Tibial artery (tissue), 4 donors: ENCODE data around the gene DLEC1.
"Not testable (repeated sequence)": the region's sequence is repeated elsewhere in the genome, so short reads cannot be mapped to it uniquely, and the experiment has no call there.

ENCODE experiments used
- DNase-seq, 2 donors: peaks; one replicate each; pipeline ENCODE4 v3.0.0-alpha.2; 2019
- H3K27ac ChIP-seq, 2 donors: fragments of 200-600 bp; sonication (generic) in 1 of 2; 1 replicate in 1 of 2; 2 replicates in 1 of 2; pipeline ENCODE4 v1.5.1; 2018 to 2019; ENCODE audit warnings: mild to moderate bottlenecking in 1 of 2
- H3K27me3 ChIP-seq, 2 donors: fragments of 200-600 bp; sonication (generic) in 1 of 2; one replicate each; pipeline versions ENCODE4 v1.5.1 to v1.6.0; 2016 to 2019
- H3K36me3 ChIP-seq, 3 donors: fragments of 200-600 bp; sonication (generic) in 2 of 3; one replicate each; pipeline ENCODE4 v1.5.1; 2016 to 2019; ENCODE audit warnings: mild to moderate bottlenecking in 2 of 3
- H3K4me1 ChIP-seq, 4 donors: fragments of 200-600 bp; sonication (generic) in 2 of 4; 1 replicate in 3 of 4; 2 replicates in 1 of 4; pipeline ENCODE4 v1.5.1; 2016 to 2019
- H3K4me3 ChIP-seq, 2 donors: fragments of 200-600 bp; sonication (generic) in 1 of 2; 1 replicate in 1 of 2; 2 replicates in 1 of 2; pipeline ENCODE4 v1.5.1; 2018 to 2019; ENCODE audit warnings: mild to moderate bottlenecking in 2 of 2
- H3K9me3 ChIP-seq, 3 donors: fragments of 200-600 bp; sonication (generic) in 1 of 3; one replicate each; pipeline ENCODE4 v1.5.1; 2016 to 2019
- intact Hi-C: fragments of 100-400 bp; cut with DNase I; formaldehyde crosslinking; loops from one replicate; pipeline ENCODE4 v1.15.0; 2023; ENCODE audit warnings: low total_unique reads
- TF ChIP-seq, protein P1 (sequence below), 2 experiments: fragments of 200-600 bp in 1 of 2; fragments of 450-650 bp in 1 of 2; IDR thresholded peaks; one replicate each; pipeline ENCODE4 v1.5.1; 2017 to 2019; ENCODE audit warnings: antibody characterized with exemption in 2 of 2, mild to moderate bottlenecking in 1 of 2, moderate library complexity in 1 of 2

The DLEC1 gene

DNA sequence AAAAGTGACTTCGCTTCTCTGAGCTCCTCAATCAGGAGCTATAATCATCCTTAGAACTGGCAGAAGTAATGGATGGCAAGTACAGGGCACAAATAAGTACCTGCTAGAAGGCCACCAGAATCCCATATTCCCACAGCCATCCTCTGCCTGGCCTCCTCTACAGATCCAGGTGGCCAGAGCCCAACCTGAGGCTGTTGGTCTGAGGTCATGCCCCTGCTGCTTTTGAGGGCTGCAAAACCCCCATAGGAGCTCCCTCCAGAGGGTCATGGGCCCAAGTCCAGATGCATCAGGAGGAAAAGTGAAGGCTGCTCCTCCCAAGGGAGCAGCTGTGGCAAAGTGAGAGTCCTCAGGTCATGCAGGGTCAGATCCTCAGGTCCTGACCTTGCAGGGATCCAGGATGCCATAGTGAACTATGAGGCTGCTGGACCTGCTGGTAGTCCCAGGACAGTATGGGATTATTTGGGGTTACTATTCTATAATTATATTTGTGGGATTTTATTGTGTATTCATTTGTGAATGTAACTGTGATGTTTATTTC is 6.6 kb upstream of the DLEC1 start:
- intact Hi-C loops: loop anchor here (10.0 kb wide), 2 partner anchors 102 to 132 kb away; partner anchors contain the start of genes ACAA1, MYD88 and OXSR1
- TF ChIP-seq, protein P1, sequence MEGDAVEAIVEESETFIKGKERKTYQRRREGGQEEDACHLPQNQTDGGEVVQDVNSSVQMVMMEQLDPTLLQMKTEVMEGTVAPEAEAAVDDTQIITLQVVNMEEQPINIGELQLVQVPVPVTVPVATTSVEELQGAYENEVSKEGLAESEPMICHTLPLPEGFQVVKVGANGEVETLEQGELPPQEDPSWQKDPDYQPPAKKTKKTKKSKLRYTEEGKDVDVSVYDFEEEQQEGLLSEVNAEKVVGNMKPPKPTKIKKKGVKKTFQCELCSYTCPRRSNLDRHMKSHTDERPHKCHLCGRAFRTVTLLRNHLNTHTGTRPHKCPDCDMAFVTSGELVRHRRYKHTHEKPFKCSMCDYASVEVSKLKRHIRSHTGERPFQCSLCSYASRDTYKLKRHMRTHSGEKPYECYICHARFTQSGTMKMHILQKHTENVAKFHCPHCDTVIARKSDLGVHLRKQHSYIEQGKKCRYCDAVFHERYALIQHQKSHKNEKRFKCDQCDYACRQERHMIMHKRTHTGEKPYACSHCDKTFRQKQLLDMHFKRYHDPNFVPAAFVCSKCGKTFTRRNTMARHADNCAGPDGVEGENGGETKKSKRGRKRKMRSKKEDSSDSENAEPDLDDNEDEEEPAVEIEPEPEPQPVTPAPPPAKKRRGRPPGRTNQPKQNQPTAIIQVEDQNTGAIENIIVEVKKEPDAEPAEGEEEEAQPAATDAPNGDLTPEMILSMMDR (IDR thresholded peaks at IDR 0.05): no peak
- Histone ChIP-seq H3K4me1 (peaks cover 0 to 42% (median 38%) of the 10 kb centered on the region in 4 donors), H3K27ac (peak overlapping the region in 1 of 2 donors; percentile 98), H3K27me3 (no peaks in the 10 kb centered on the region), H3K9me3 (no peaks in the 10 kb centered on the region), H3K36me3 (no peaks in the 10 kb centered on the region), H3K4me3 (no peak overlapping the region)
- DNase-seq: peak in 1 of 2 donors; percentile 51

DNA sequence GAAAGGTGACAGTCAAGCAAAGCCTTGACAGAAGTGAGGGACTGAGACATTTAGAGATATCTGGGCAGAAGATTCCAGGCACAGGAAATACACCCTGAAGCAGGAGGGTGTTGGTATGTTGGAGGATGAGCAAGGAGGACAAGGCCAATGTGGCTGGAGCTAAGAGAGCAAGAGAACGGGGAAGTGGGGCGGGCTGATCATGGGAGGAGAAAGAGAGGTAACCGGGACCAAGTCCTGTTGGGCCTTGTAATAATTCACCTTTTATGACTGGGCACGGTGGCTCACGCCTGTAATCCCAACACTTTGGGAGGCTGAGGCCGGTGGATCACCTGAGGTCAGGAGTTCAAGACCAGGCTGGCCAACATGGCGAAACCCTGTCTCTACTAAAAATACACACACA is 5.4 kb upstream of the DLEC1 start:
- H3K27me3 ChIP-seq, H3K27ac ChIP-seq, H3K9me3 ChIP-seq, H3K36me3 ChIP-seq, H3K4me3 ChIP-seq: not testable (repeated sequence)
- intact Hi-C loops: loop anchor here (10.0 kb wide), 2 partner anchors 101 to 131 kb away; partner anchors contain the start of genes ACAA1, MYD88 and OXSR1
- H3K4me1 ChIP-seq: peaks cover 0 to 30% (median 26%) of the 10 kb centered on the region in 4 donors
- DNase-seq: peak in 1 of 2 donors; percentile 55

DNA sequence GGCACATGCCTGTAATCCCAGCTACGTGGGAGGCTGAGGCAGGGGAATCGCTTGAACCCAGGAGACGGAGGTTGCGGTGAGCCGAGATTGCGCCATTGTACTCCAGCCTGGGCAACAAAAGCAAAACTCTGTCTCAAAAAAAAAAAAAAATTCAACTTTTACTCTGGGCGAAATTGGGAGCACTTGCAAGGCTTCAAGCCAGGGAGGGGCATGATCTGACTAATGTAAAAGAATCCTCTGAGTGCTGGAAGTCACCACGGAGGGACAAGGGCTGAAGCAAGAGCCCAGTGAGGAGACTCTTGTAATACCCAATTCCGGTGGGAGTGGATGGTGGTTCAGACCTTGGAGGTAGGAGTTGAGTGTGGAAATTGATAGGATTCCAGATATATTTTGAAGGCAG is 4.7 kb upstream of the DLEC1 start:
- H3K9me3 ChIP-seq, DNase-seq, H3K27ac ChIP-seq, H3K27me3 ChIP-seq, H3K36me3 ChIP-seq, H3K4me3 ChIP-seq: not testable (repeated sequence)
- peaks cover 0 to 28% (median 27%) of the 10 kb centered on the region in 4 donors for H3K4me1 ChIP-seq
- intact Hi-C loops: loop anchor here (10.0 kb wide), 2 partner anchors 100 to 130 kb away; partner anchors contain the start of genes ACAA1, MYD88 and OXSR1

DNA sequence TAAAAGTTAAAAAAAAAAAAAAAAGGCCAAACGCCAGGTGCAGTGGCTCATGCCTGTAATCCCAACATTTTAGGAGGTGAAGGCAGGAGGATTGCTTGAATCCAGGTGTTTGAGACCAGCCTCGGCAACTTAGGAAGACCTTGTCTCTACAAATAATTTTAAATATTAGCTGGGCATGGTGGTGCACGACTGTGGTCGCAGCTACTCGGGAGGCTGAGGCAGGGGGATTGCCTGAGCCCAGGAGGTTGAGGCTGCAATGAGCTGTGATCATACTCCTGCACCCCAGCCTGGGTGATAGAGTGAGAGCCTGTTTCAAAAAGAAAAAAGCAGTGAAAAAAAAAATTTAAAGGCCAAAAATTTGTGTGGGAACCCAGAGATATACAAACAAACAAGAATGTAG is 2.7 kb upstream of the DLEC1 start:
- TF ChIP-seq, protein P1 (IDR thresholded peaks at IDR 0.05): no peak

DNA sequence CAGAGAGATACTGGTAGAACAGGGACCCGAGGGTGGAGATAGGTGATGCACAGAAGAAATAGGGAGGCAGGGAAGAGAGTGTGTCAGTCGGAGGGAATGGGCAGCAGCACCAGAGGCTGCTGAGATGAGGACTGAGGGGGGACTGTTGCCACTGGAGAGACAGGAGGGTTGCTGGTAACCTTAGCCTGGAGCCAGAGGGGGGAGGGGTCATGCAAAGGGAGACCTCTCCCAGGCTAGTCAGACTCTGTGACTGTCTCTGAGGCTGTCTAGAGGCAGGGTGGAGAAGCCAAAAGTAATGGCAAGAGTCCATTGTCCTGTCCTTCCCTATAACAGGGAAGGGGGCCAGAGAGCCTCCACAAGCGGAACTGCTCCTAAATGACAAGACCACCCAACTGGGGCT is 2.1 kb upstream of the DLEC1 start:
- DNase-seq: peak in 1 of 2 donors; percentile 32
- Histone ChIP-seq H3K9me3 (no peaks in the 10 kb centered on the region), H3K27me3 (no peaks in the 10 kb centered on the region), H3K27ac (no peak overlapping the region), H3K36me3 (no peaks in the 10 kb centered on the region), H3K4me3 (no peak overlapping the region), H3K4me1 (peaks cover 0 to 14% (median 11%) of the 10 kb centered on the region in 4 donors)
- intact Hi-C loops: loop anchor here (5.0 to 10.0 kb wide), 3 partner anchors 35 to 128 kb away; partner anchors contain the start of genes ACAA1, MYD88 and OXSR1
- TF ChIP-seq, protein P1 (IDR thresholded peaks at IDR 0.05): no peak

More for the DNA sequence above, 2.7 kb upstream of the DLEC1 start:
- Histone ChIP-seq H3K36me3 (no peaks in the 10 kb centered on the region), H3K9me3 (no peaks in the 10 kb centered on the region), H3K27ac (no peak overlapping the region), H3K4me3 (no peak overlapping the region), H3K27me3 (no peaks in the 10 kb centered on the region), H3K4me1 (peaks cover 0 to 19% (median 16%) of the 10 kb centered on the region in 4 donors)
- intact Hi-C loops: loop anchor here (5.0 to 10.0 kb wide), 3 partner anchors 34 to 129 kb away; partner anchors contain the start of genes ACAA1, MYD88 and OXSR1
- peak in 1 of 2 donors; percentile 33 for DNase-seq

DNA sequence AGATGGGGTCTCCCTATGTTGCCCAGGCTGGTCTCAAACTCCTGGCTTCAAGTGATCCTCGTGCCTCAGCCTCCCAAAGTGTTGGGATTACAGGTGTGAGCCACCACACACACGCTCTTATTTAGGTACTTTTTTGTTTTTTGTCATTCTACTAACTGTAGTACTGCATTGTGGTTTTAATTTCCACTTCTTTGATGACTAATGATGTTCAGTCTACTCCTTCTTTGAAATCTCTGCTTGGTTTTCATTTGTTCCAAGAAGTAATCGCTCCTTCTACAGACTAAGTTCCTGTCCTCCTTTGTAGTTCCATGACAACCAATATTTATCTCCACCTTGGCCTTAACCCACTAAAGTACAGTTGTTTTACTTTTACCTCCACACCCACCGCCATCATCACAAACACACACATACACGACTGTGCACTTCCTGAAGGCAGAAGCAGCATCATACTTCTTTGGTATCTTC is 529 bp upstream of the DLEC1 start:
- TF ChIP-seq, protein P1 (IDR thresholded peaks at IDR 0.05): no peak
- H3K27ac ChIP-seq: no peak overlapping the region
- H3K27me3 ChIP-seq: no peaks in the 10 kb centered on the region
- DNase-seq: no peak
- no peaks in the 10 kb centered on the region for H3K9me3 ChIP-seq
- intact Hi-C loops: loop anchor here (5.0 to 10.0 kb wide), 3 partner anchors 36 to 126 kb away; partner anchors contain the start of genes ACAA1, MYD88 and OXSR1
- no peaks in the 10 kb centered on the region for H3K36me3 ChIP-seq
- H3K4me1 ChIP-seq: peaks cover 0 to 14% (median 10%) of the 10 kb centered on the region in 4 donors
- peak overlapping the region in 1 of 2 donors; percentile 55 for H3K4me3 ChIP-seq
